Hepatocyte (in vitro differentiated cells): ENCODE measurements around the gene B4GALT5. TPM values are rescaled to one million over a fixed set of nuclear protein-coding genes. Genes with fewer than 3 reads are reported as not detected.

Experiments
- DNase-seq: peaks from one replicate; pipeline ENCODE4 v3.0.0-alpha.2; 2016; ENCODE audit warnings: low spot score
- H2AFZ ChIP-seq: fragments of 200-600 bp; sonication (generic); 2 replicates; pipeline ENCODE4 v1.6.0; 2016; ENCODE audit warnings: antibody characterized with exemption, mild to moderate bottlenecking
- H3K27ac ChIP-seq: fragments of 200-600 bp; sonication (generic); 2 replicates; pipeline ENCODE4 v1.5.1; 2016; ENCODE audit warnings: mild to moderate bottlenecking
- H3K27me3 ChIP-seq: fragments of 200-600 bp; sonication (generic); 2 replicates; pipeline ENCODE4 v1.6.1; 2016
- H3K36me3 ChIP-seq: fragments of 200-600 bp; sonication (generic); replicated peaks from 2 replicates; pipeline ENCODE4 v1.5.1; 2016; ENCODE audit warnings: low read depth; ENCODE audit not compliant: insufficient read depth
- H3K4me1 ChIP-seq: fragments of 200-600 bp; sonication (generic); 2 replicates; pipeline ENCODE4 v1.5.1; 2016; ENCODE audit warnings: mild to moderate bottlenecking, moderate library complexity; ENCODE audit not compliant: insufficient read depth
- H3K4me2 ChIP-seq: fragments of 200-600 bp; sonication (generic); 2 replicates; pipeline ENCODE4 v1.6.0; 2016
- H3K4me3 ChIP-seq: fragments of 200-600 bp; sonication (generic); 2 replicates; pipeline ENCODE4 v1.5.1; 2016; ENCODE audit warnings: mild to moderate bottlenecking
- H3K79me2 ChIP-seq: fragments of 200-600 bp; sonication (generic); 2 replicates; pipeline ENCODE4 v1.6.0; 2017; ENCODE audit warnings: mild to moderate bottlenecking
- H3K9me2 ChIP-seq: fragments of 200-600 bp; sonication (generic); replicated peaks from 2 replicates; pipeline ENCODE4 v1.6.0; 2017; ENCODE audit warnings: mild to moderate bottlenecking; ENCODE audit not compliant: insufficient read depth
- H3K9me3 ChIP-seq: fragments of 200-600 bp; sonication (generic); 2 replicates; pipeline ENCODE4 v1.5.1; 2016; ENCODE audit warnings: low read depth, mild to moderate bottlenecking
- H4K20me1 ChIP-seq: fragments of 200-600 bp; sonication (generic); 2 replicates; pipeline ENCODE4 v1.6.0; 2016; ENCODE audit warnings: mild to moderate bottlenecking; ENCODE audit not compliant: insufficient read depth, poor library complexity, severe bottlenecking
- EZH2 ChIP-seq: fragments of 200-600 bp; sonication (generic); IDR thresholded peaks from 2 replicates; pipeline ENCODE4 v1.6.1; 2016; ENCODE audit warnings: antibody characterized with exemption, mild to moderate bottlenecking, borderline replicate concordance
- EZH2phosphoT487 ChIP-seq: fragments of 200-600 bp; sonication (generic); IDR thresholded peaks from one replicate; pipeline ENCODE4 v1.6.1; 2018; ENCODE audit warnings: antibody characterized with exemption, mild to moderate bottlenecking, low read depth, moderate library complexity; ENCODE audit not compliant: unreplicated experiment, severe bottlenecking
- WGBS: methylation state at CpG from one replicate; pipeline ENCODE4 v1.1.6; 2016; ENCODE audit warnings: low lambda C conversion rate; ENCODE audit errors: missing lambda C conversion rate; 5-methylcytosine and 5-hydroxymethylcytosine counted together
- polyA plus RNA-seq: library from polyadenylated mRNA; unstranded; fragments of >200 nt; fragmentation: Nextera tagmentation; extraction: Ambion mirVana; gene quantifications from 2 replicates; pipeline ENCODE4 v1.2.1, GENCODE V29; 2016
- total RNA-seq: library from RNA; depleted of rRNA; stranded (reverse); fragments of >200 nt; gene quantifications from 2 replicates; pipeline ENCODE4 v1.2.3, GENCODE V29; 2014
- TF ChIP-seq, protein P1 (sequence below): fragments of 200-600 bp; sonication (generic); IDR thresholded peaks from 2 replicates; pipeline ENCODE4 v1.5.1; 2016; ENCODE audit warnings: antibody characterized with exemption, mild to moderate bottlenecking; ENCODE audit not compliant: poor library complexity

B4GALT5 gene
- total and polyA plus RNA-seq, 2 experiments from 2014 or later: 12.9 to 41.8 TPM

DNA sequence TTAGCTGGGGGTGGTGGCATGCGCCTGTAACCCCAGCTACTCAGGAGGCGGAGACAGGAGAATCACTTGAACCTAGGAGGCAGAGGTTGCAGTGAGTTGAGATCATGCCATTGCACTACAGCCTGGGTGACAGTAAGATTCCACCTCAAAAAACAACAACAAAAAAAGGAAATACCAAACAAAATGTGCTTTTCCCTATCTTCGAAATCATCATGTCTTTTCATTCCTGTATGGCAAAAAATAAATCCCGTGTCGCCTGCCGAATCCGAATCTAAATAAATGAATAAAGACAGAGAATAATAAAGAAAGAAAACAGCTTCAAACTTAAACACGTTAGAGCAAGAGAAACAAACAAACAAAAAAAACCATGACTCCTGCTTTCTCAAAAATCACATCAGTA is 11.8 kb downstream of the B4GALT5 start:
- no peak for DNase-seq
- Histone ChIP-seq H3K9me2 (no peaks in the 10 kb centered on the region), H3K79me2 (peaks cover 98% of the 10 kb centered on the region), H3K4me3 (no peak overlapping the region), H3K4me2 (no peak overlapping the region), H3K36me3 (no peaks in the 10 kb centered on the region), H3K9me3 (no peaks in the 10 kb centered on the region), H2AFZ (no peak overlapping the region), H4K20me1 (peaks cover 61% of the 10 kb centered on the region), H3K4me1 (peaks cover 34% of the 10 kb centered on the region), H3K27ac (no peak overlapping the region), H3K27me3 (no peaks in the 10 kb centered on the region)
- WGBS: 97% methylated on average over 8 of the region's 8 CpGs
- no peak for TF ChIP-seq EZH2phosphoT487
- TF ChIP-seq, protein P1, sequence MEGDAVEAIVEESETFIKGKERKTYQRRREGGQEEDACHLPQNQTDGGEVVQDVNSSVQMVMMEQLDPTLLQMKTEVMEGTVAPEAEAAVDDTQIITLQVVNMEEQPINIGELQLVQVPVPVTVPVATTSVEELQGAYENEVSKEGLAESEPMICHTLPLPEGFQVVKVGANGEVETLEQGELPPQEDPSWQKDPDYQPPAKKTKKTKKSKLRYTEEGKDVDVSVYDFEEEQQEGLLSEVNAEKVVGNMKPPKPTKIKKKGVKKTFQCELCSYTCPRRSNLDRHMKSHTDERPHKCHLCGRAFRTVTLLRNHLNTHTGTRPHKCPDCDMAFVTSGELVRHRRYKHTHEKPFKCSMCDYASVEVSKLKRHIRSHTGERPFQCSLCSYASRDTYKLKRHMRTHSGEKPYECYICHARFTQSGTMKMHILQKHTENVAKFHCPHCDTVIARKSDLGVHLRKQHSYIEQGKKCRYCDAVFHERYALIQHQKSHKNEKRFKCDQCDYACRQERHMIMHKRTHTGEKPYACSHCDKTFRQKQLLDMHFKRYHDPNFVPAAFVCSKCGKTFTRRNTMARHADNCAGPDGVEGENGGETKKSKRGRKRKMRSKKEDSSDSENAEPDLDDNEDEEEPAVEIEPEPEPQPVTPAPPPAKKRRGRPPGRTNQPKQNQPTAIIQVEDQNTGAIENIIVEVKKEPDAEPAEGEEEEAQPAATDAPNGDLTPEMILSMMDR: no peak
- no peak for TF ChIP-seq EZH2

DNA sequence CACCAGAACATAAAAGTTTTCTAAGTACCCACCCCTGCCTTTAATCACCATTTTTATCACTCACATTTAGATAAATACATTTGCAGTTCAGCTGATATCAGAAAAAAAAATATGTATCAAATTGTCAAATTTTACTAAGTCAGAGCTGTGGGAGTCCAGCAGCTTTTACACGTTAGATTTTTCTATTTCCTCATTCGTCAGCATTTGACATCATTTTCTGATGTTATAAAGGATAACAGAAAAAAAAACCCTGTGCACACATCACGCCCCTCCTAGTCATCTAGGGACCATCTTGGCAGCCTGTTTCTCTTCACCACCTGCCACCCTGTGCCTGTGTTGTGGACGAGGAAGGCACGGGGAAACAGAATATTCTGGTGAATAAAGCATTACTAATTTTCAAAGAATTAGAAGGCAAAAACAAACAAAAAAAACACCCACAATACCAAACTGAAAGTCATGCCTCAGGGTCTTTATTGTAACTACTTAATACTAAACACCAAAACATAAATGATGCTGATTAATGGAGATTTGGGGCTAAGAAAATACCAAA is 12.4 kb downstream of the B4GALT5 start:
- Histone ChIP-seq H2AFZ (no peak overlapping the region), H4K20me1 (peaks cover 62% of the 10 kb centered on the region), H3K27me3 (no peaks in the 10 kb centered on the region), H3K9me2 (no peaks in the 10 kb centered on the region), H3K79me2 (peaks cover 98% of the 10 kb centered on the region), H3K36me3 (no peaks in the 10 kb centered on the region), H3K4me1 (peaks cover 28% of the 10 kb centered on the region), H3K4me3 (no peak overlapping the region), H3K27ac (no peak overlapping the region), H3K9me3 (no peaks in the 10 kb centered on the region), H3K4me2 (no peak overlapping the region)
- 54% methylated on average over 5 of the region's 5 CpGs for WGBS
- TF ChIP-seq, protein P1: no peak
- TF ChIP-seq EZH2 (no peak), EZH2phosphoT487 (no peak)
- DNase-seq: no peak

DNA sequence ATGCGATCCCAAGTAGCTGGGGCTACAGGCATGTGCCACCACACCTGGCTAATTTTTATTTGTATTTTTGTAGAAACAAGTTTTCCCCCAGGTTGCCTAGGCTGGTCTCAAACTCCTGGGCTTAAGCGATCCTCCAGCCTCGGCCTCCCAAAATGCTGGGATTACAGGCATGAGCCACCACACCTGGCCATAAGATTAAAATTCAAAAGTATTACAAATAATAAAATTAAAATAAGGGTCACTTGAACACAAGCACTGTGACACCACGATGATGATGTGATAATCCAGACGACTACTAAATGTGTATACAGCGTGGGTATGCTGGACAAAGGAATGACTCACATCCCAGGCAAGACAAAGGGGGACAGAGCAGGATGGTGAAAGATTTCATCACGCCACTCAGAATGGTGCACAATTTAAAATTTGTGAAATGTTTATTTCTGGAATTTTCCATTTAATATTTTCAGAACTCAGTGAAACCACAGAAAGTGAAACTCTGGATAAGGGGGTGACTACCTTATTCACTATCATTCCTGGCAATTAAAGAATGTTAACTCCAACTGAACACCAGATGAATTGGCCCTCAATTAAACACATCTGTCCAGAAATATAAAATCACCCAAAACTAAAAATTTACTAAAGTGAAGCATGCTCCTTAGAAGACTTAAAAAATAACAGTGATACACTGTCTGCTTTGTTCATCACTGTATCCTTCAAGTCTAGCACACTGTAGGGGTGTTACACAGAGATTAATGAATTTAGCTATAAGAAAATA is 13.1 kb downstream of the B4GALT5 start:
- Histone ChIP-seq H3K27ac (peak overlapping the region; percentile 63), H3K4me3 (no peak overlapping the region), H3K4me2 (no peak overlapping the region), H3K36me3 (no peaks in the 10 kb centered on the region), H3K9me3 (no peaks in the 10 kb centered on the region), H3K4me1 (peaks cover 24% of the 10 kb centered on the region), H3K27me3 (no peaks in the 10 kb centered on the region), H3K9me2 (no peaks in the 10 kb centered on the region), H2AFZ (no peak overlapping the region), H4K20me1 (peaks cover 60% of the 10 kb centered on the region), H3K79me2 (peaks cover 98% of the 10 kb centered on the region)
- WGBS: 72% methylated on average over 7 of the region's 7 CpGs
- TF ChIP-seq, protein P1: no peak
- TF ChIP-seq EZH2: no peak
- no peak for TF ChIP-seq EZH2phosphoT487
- DNase-seq: no peak
